Endothelial cell of umbilical vein (primary cell): ENCODE data around the gene ITPR1. TPM values are rescaled to one million over a fixed set of nuclear protein-coding genes. Genes with fewer than 3 reads are reported as not detected.

Source experiments
- BruUV-seq: library from RNA; stranded (reverse); fragments of 400-500 nt; replicated peaks from 2 replicates; lab custom pipeline; 2021; lab: Mats Ljungman, UMichigan
- CTCF ChIA-PET: fragments of 300-600, 350-600 bp; sonication (Branson Sonifier 250); formaldehyde crosslinking; loops from one replicate; lab custom pipeline; 2021; ENCODE audit warnings: antibody characterized with exemption, inconsistent platforms; lab: Charles Lee
- POLR2A ChIA-PET: fragments of 300-600, 350-600 bp; sonication (Branson Sonifier 250); formaldehyde crosslinking; loops from one replicate; lab custom pipeline; 2021; ENCODE audit warnings: antibody characterized with exemption, inconsistent platforms; lab: Charles Lee
- DNase-seq: peaks from one replicate; pipeline ENCODE4 v3.0.0-alpha.2; 2011; ENCODE audit warnings: low read depth, low spot score
- FAIRE-seq: peaks from 2 replicates; lab custom pipeline; 2011; peaks lifted over from hg19 to GRCh38; lab: Jason Lieb, UNC
- H2AFZ ChIP-seq: 2 replicates; pipeline ENCODE4 v1.6.0; 2012; ENCODE audit warnings: low read depth, low read length, control low read depth, inconsistent platforms
- H3K27ac ChIP-seq: 2 replicates; pipeline ENCODE4 v1.5.1; 2011; ENCODE audit warnings: low read depth, mild to moderate bottlenecking, control low read depth, low read length, moderate library complexity; ENCODE audit not compliant: insufficient read depth
- H3K27me3 ChIP-seq, 2 experiments: 2 replicates each; pipeline versions ENCODE4 v1.6.0 to v1.6.1; 2011; ENCODE audit warnings: low read length in 2 of 2, mixed read lengths in 1 of 2; ENCODE audit not compliant: control insufficient read depth in 2 of 2, insufficient read depth in 2 of 2
- H3K36me3 ChIP-seq, 2 experiments: 2 replicates in 1 of 2; 3 replicates in 1 of 2; pipeline ENCODE4 v1.5.1; 2011; ENCODE audit warnings: low read length in 2 of 2, mild to moderate bottlenecking in 1 of 2, moderate library complexity in 1 of 2; ENCODE audit not compliant: control insufficient read depth in 2 of 2, insufficient read depth in 2 of 2; ENCODE audit errors: extremely low read depth in 1 of 2
- H3K4me1 ChIP-seq: 3 replicates; pipeline ENCODE4 v1.5.1; 2011; ENCODE audit warnings: mild to moderate bottlenecking, low read length; ENCODE audit not compliant: control insufficient read depth, insufficient read depth; ENCODE audit errors: extremely low read depth
- H3K4me2 ChIP-seq: 2 replicates; pipeline ENCODE4 v1.6.1; 2011; ENCODE audit warnings: low read length, control low read depth, mixed read lengths; ENCODE audit not compliant: insufficient read depth
- H3K4me3 ChIP-seq, 3 experiments: fragments of 200-600 bp in 1 of 3; sonication (generic), shearing (Covaris generic) in 1 of 3; replicated peaks in 1 of 3; 2 replicates each; pipeline ENCODE4 v1.5.1; 2011 to 2016; ENCODE audit warnings: control low read depth in 3 of 3, low read length in 3 of 3, mild to moderate bottlenecking in 2 of 3, inconsistent platforms in 1 of 3, low read depth in 1 of 3, moderate library complexity in 1 of 3; ENCODE audit not compliant: insufficient read depth in 1 of 3
- H3K79me2 ChIP-seq: 2 replicates; pipeline ENCODE4 v1.6.0; 2012; ENCODE audit warnings: low read length, inconsistent platforms; ENCODE audit not compliant: control insufficient read depth, insufficient read depth
- H3K9ac ChIP-seq: replicated peaks from 2 replicates; pipeline ENCODE3; 2011; ENCODE audit warnings: low read length, control low read depth; ENCODE audit not compliant: insufficient read depth; ENCODE audit errors: extremely low read depth
- H3K9me1 ChIP-seq: replicated peaks from 3 replicates; pipeline ENCODE4 v1.6.0; 2011; ENCODE audit warnings: mild to moderate bottlenecking, low read length; ENCODE audit not compliant: control insufficient read depth, insufficient read depth; ENCODE audit errors: extremely low read depth
- H3K9me3 ChIP-seq: replicated peaks from 2 replicates; pipeline ENCODE4 v1.5.1; 2012; ENCODE audit warnings: low read length, inconsistent platforms; ENCODE audit not compliant: control insufficient read depth, insufficient read depth
- H4K20me1 ChIP-seq: replicated peaks from 2 replicates; pipeline ENCODE3; 2011; ENCODE audit warnings: mild to moderate bottlenecking, low read length; ENCODE audit not compliant: control insufficient read depth, insufficient read depth; ENCODE audit errors: extremely low read depth
- EZH2 ChIP-seq: IDR thresholded peaks from 2 replicates; pipeline ENCODE4 v1.6.1; 2012; ENCODE audit warnings: borderline replicate concordance, low read depth, mild to moderate bottlenecking, moderate library complexity, low read length, inconsistent platforms; ENCODE audit not compliant: severe bottlenecking
- FOS ChIP-seq: IDR thresholded peaks from 2 replicates; pipeline ENCODE4 v1.6.1; 2011; ENCODE audit warnings: mild to moderate bottlenecking, low read length, moderate library complexity, borderline replicate concordance; ENCODE audit not compliant: insufficient read depth
- GATA2 ChIP-seq: IDR thresholded peaks from 2 replicates; pipeline ENCODE4 v1.7.0; 2011; ENCODE audit warnings: low read depth, mild to moderate bottlenecking, moderate library complexity, mixed read lengths, low read length; ENCODE audit not compliant: insufficient read length, insufficient read depth
- JUN ChIP-seq: IDR thresholded peaks from 2 replicates; pipeline ENCODE4 v1.6.1; 2011; ENCODE audit warnings: borderline replicate concordance, low read depth; ENCODE audit not compliant: insufficient read length, insufficient read depth
- MYC ChIP-seq: IDR thresholded peaks from one replicate; pipeline ENCODE4 v1.6.1; 2011; ENCODE audit warnings: mild to moderate bottlenecking, low read depth, low read length
- POLR2A ChIP-seq: IDR thresholded peaks from 2 replicates; pipeline ENCODE4 v1.6.1; 2012; ENCODE audit warnings: low read depth, mild to moderate bottlenecking, control low read depth, low read length
- POLR2AphosphoS5 ChIP-seq: IDR thresholded peaks from 2 replicates; pipeline ENCODE4 v1.6.1; 2012; ENCODE audit warnings: low read depth, mild to moderate bottlenecking, control low read depth, low read length, moderate library complexity; ENCODE audit not compliant: insufficient read depth
- dilution Hi-C: fragments of 300-500 bp; cut with MboI; formaldehyde crosslinking; loops from one replicate; pipeline ENCODE4 v1.15.0; 2019; ENCODE audit warnings: low sequenced_read_pairs; ENCODE audit not compliant: extremely low pct_ligation_motif_present
- intact Hi-C: fragments of 100-400 bp; cut with micrococcal nuclease; formaldehyde crosslinking; loops from one replicate; pipeline ENCODE4 v1.10.0; 2022
- polyA plus RNA-seq, 4 experiments: library from polyadenylated mRNA; depleted of rRNA in 3 of 4; stranded (reverse) in 3 of 4; unstranded in 1 of 4; fragments of >200 nt; gene quantifications; 2 replicates each; pipeline versions ENCODE4 v1.2.1 to v1.2.3, GENCODE V29; 2011 to 2012; ENCODE audit warnings: missing spikeins in 1 of 4
- total RNA-seq: library from RNA; stranded (reverse); gene quantifications from 2 replicates; pipeline ENCODE4 v1.2.3, GENCODE V29; 2021
- TF ChIP-seq, protein P1 (sequence below), 2 donors: IDR thresholded peaks; 1 replicate in 1 of 2; 2 replicates in 1 of 2; pipeline ENCODE4 v1.5.1; 2011; ENCODE audit warnings: low read length in 2 of 2, mild to moderate bottlenecking in 2 of 2, moderate library complexity in 2 of 2, control low read depth in 1 of 2, inconsistent platforms in 1 of 2, low read depth in 1 of 2; ENCODE audit not compliant: insufficient read depth in 1 of 2; ENCODE audit errors: extremely low read depth in 1 of 2
- TF ChIP-seq, protein P2 (sequence below): IDR thresholded peaks from 2 replicates; pipeline ENCODE4 v1.6.1; 2011; ENCODE audit not compliant: insufficient read depth, insufficient read length

Gene ITPR1
- total and polyA plus RNA-seq, 2 donors (not counting 3 experiments of a cell fraction or from before 2014, with no cell fraction given): 5.1 to 16.1 TPM

DNA sequence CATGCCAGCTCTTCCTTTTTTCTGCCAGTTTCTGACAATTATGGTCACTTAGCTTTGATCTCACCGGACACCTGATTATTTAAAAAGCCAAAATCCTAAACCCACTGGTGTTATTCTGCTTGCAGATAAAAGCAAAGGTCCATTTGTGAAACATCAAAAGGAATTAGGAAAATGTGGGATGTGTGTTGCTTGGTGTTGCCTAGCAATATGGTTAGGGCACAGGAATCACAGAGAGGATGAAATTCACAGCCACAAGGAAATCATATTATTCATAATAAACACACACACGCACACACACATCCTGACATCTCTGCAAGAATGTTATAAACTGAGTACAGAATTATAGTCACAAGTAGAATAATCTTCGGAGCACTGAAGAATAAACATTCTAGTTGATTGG, 396.7 kb downstream of the ITPR1 start:
- H3K79me2 ChIP-seq: no peaks in the 10 kb centered on the region
- H3K9me3 ChIP-seq: no peaks in the 10 kb centered on the region
- DNase-seq (no peak), FAIRE-seq (no peak)
- peaks cover 0 to 1% of the 10 kb centered on the region in 2 experiments for H3K27me3 ChIP-seq
- H4K20me1 ChIP-seq: no peaks in the 10 kb centered on the region
- intact Hi-C loops (no loop called here), dilution Hi-C loops (no loop called here)
- no peaks in the 10 kb centered on the region for H3K9me1 ChIP-seq
- H3K4me2 ChIP-seq: no peak overlapping the region
- no peak overlapping the region for H3K27ac ChIP-seq
- BruUV-seq: no TSS peak
- no peaks in the 10 kb centered on the region for H3K36me3 ChIP-seq
- H3K4me1 ChIP-seq: no peaks in the 10 kb centered on the region
- TF ChIP-seq POLR2AphosphoS5: no peak
- TF ChIP-seq, protein P1, sequence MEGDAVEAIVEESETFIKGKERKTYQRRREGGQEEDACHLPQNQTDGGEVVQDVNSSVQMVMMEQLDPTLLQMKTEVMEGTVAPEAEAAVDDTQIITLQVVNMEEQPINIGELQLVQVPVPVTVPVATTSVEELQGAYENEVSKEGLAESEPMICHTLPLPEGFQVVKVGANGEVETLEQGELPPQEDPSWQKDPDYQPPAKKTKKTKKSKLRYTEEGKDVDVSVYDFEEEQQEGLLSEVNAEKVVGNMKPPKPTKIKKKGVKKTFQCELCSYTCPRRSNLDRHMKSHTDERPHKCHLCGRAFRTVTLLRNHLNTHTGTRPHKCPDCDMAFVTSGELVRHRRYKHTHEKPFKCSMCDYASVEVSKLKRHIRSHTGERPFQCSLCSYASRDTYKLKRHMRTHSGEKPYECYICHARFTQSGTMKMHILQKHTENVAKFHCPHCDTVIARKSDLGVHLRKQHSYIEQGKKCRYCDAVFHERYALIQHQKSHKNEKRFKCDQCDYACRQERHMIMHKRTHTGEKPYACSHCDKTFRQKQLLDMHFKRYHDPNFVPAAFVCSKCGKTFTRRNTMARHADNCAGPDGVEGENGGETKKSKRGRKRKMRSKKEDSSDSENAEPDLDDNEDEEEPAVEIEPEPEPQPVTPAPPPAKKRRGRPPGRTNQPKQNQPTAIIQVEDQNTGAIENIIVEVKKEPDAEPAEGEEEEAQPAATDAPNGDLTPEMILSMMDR (IDR thresholded peaks at IDR 0.05; ENCODE audit: extremely low read depth in 1 of 2, insufficient read depth in 1 of 2, low read depth in 1 of 2, low read length in 2 of 2): no peak
- TF ChIP-seq MYC: no peak
- TF ChIP-seq JUN: no peak
- no peak for TF ChIP-seq FOS
- TF ChIP-seq GATA2: no peak
- no peak for TF ChIP-seq EZH2
- TF ChIP-seq, protein P2, sequence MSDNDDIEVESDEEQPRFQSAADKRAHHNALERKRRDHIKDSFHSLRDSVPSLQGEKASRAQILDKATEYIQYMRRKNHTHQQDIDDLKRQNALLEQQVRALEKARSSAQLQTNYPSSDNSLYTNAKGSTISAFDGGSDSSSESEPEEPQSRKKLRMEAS: no peak
- TF ChIP-seq POLR2A: no peak
- CTCF ChIA-PET: interaction anchor here (0.9 to 1.2 kb wide), 2 partner anchors 9 to 33 kb away, joined by 3 read pairs; no protein-coding TSS in a partner anchor
- H3K9ac ChIP-seq: no peak overlapping the region
- no peak overlapping the region for H2AFZ ChIP-seq
- POLR2A ChIA-PET: interaction anchor here (0.6 kb wide), 1 partner anchor 169 kb away, joined by 3 read pairs; no protein-coding TSS in a partner anchor
- no peak overlapping the region for H3K4me3 ChIP-seq
